Astrocyte (in vitro differentiated cells and primary cell): Measurements from ENCODE around the gene P2RX5.

Source experiments
- CTCF ChIP-seq: IDR thresholded peaks from 2 replicates; pipeline ENCODE4 v1.5.1; 2011; ENCODE audit warnings: low read depth, mild to moderate bottlenecking, inconsistent platforms, low read length, moderate library complexity; ENCODE audit not compliant: insufficient read depth
- EZH2 ChIP-seq: IDR thresholded peaks from 2 replicates; pipeline ENCODE4 v1.6.1; 2012; ENCODE audit warnings: mild to moderate bottlenecking, low read length, inconsistent platforms; ENCODE audit not compliant: insufficient read depth

DNA sequence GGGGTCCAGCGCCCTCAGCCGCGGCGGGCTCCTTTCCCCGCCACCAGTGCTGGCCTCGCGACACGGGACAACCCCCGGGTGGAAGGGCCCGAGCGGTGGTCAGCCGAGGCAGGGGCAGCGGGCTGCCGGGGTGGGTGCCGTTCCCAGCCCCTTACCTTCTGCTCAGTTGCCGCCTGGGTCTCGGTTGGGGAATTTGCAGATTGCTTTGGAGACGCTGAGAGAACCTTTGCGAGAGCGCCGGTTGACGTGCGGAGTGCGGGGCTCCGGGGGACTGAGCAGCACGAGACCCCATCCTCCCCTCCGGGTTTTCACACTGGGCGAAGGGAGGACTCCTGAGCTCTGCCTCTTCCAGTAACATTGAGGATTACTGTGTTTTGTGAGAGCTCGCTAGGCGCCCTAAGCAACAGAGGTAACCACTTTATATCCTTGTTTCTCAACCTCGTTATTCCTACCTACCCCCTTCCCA lies 59.0 kb downstream of the P2RX5 start:
- TF ChIP-seq CTCF (no peak), EZH2 (no peak)
